Measurements from ENCODE around the gene SLC9C1. TPM values are rescaled to one million over a fixed set of nuclear protein-coding genes. Genes with fewer than 3 reads are reported as not detected.

The SLC9C1 gene
- total RNA-seq, 1 experiment from 2014 or later, result not detected

- Histone ChIP-seq H3K9me3 (replicated peaks) (no peaks in the 10 kb centered on the region), H3K27me3 (replicated peaks) (0 out of 2 replicates have a peak, but pooled peaks cover 5% of the 10 kb centered on the region), H3K36me3 (no peaks in the 10 kb centered on the region), H3K4me1 (replicated peaks) (no peaks in the 10 kb centered on the region), H3K27ac (no peak overlapping the region), H3K4me3 (no peak overlapping the region)
- DNase-seq (ENCODE audit: low read depth in 1 of 2, low spot score in 2 of 2), result no peak
Measured at GRCh38 chr3:112321867-112322652, 28.0 kb upstream of the SLC9C1 start.

DNA sequence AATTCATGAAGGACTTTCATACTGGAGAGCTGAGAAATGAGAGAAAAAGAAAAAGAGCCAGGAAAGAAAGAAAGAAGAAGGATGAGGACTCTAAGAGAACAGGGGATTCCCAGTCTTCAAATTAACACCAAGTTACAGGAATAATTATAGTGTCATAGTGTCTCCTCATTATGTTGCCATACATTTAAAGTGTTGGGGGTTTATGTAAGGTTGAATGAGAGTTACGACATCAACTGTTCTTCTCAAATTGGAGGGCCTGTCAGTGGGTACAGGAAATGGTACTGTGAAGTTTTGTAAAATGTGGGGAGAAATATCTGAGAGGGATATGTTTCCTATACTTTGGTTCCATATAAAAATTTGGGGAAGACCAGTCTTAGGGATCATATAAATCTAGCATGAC lies 26.7 kb upstream of the SLC9C1 start:
- Histone ChIP-seq H3K27me3 (replicated peaks) (0 out of 2 replicates have a peak, but pooled peaks cover 5% of the 10 kb centered on the region), H3K4me1 (replicated peaks) (no peaks in the 10 kb centered on the region)
- DNase-seq (ENCODE audit: low read depth in 1 of 2, low spot score in 2 of 2), result no peak

GRCh38 chr3:112319516-112320276 lies 25.7 kb upstream of the SLC9C1 start:
- Histone ChIP-seq H3K27ac (no peak overlapping the region), H3K4me3 (no peak overlapping the region), H3K36me3 (no peaks in the 10 kb centered on the region), H3K9me3 (replicated peaks) (no peaks in the 10 kb centered on the region), H3K4me1 (replicated peaks) (no peaks in the 10 kb centered on the region), H3K27me3 (replicated peaks) (0 out of 2 replicates have a peak, but pooled peaks cover 5% of the 10 kb centered on the region)
- no peak for DNase-seq (ENCODE audit: low read depth in 1 of 2, low spot score in 2 of 2)

More for the DNA sequence above, 26.7 kb upstream of the SLC9C1 start:
- Histone ChIP-seq H3K9me3 (replicated peaks) (no peaks in the 10 kb centered on the region), H3K36me3 (no peaks in the 10 kb centered on the region), H3K4me3 (no peak overlapping the region), H3K27ac (no peak overlapping the region)

- Histone ChIP-seq H3K36me3 (no peaks in the 10 kb centered on the region), H3K4me1 (replicated peaks) (no peaks in the 10 kb centered on the region), H3K9me3 (replicated peaks) (no peaks in the 10 kb centered on the region), H3K27me3 (replicated peaks) (no peaks in the 10 kb centered on the region), H3K4me3 (no peak overlapping the region), H3K27ac (no peak overlapping the region)
- no peak for DNase-seq (ENCODE audit: low read depth in 1 of 2, low spot score in 2 of 2)
Measured at GRCh38 chr3:112315791-112316190, 21.8 kb upstream of the SLC9C1 start.

DNA sequence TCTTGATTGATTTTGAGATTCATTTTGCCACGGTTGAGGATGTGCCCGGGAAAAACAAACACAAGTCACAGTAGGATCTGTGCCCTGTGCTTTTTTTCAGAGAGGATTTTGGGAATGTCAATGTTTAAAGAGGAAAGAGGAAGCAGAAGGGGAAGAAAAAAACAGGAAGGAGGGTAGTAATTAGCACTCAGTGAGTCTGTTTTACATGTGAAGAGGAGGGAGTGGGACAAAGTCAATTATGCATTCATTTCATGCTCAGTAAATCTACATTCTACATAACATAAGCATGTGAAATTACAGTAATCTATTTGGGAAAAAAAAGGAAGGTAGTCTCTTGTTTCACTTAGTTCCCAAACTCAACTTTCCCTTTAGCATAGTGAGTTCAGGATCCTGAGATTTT lies 20.6 kb upstream of the SLC9C1 start:
- DNase-seq (ENCODE audit: low read depth in 1 of 2, low spot score in 2 of 2), result no peak
- Histone ChIP-seq H3K27ac (no peak overlapping the region), H3K4me1 (replicated peaks) (no peaks in the 10 kb centered on the region), H3K9me3 (replicated peaks) (no peaks in the 10 kb centered on the region), H3K36me3 (no peaks in the 10 kb centered on the region), H3K4me3 (no peak overlapping the region), H3K27me3 (replicated peaks) (no peaks in the 10 kb centered on the region)

DNA sequence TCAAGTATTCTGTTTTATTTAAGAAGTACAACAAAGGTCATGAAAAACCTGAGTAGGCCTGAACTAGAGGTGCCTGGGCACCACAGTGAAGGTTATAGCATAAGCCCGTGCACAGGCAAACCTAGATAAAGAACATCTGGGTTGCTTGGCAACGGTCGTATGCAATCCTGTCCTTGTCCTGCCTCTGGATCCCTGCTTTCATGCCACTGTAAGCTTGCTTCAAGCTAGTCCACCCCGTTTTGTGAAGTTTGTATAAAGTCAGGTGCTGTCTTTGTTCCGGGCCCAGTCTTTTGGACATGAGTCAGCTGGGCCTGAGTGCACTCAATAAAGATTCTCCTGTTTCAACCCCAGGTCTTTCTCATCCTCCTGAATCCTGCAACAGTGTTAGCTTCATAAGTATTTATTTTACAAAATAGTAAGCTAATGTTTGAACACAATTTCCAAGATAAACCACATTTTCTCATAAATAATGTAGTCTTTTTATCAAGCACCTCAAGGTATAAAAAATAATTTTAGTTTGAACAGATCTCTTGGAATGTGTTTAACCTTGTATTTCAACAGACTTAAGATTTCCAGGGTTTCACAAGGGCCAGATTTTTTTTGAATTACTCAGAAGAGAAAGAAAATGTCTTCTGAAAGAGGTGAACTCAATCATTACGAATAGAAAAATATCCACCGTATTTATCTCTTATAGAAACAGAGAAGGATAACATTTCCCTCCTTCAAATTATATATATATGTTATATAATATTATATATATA lies 14.3 kb upstream of the SLC9C1 start:
- Histone ChIP-seq H3K36me3 (no peaks in the 10 kb centered on the region), H3K4me3 (no peak overlapping the region), H3K27ac (no peak overlapping the region), H3K27me3 (replicated peaks) (no peaks in the 10 kb centered on the region), H3K9me3 (replicated peaks) (no peaks in the 10 kb centered on the region), H3K4me1 (replicated peaks) (no peaks in the 10 kb centered on the region)
- no peak for DNase-seq (ENCODE audit: low read depth in 1 of 2, low spot score in 2 of 2)

DNA sequence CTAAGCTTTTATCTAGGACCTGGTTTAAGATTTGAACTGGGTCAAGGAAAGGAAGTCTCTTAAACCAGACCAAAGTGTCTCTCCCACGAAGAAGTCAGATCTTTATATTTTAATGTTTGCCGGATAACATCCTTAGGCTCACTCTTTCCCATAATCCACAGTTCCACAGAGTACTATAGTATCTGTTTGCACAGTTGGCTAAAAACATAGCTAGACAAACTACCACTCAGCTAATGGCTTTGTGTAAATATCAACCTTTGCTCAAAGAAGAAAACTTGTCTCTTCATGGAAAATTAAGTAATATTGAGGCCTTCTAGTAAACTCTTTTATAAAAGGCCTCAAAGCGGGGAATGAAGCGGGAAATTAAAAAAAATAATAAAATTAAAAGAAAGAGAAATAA lies 13.5 kb upstream of the SLC9C1 start:
- H3K36me3 ChIP-seq, result no peaks in the 10 kb centered on the region
- H3K4me1 ChIP-seq (replicated peaks), result no peaks in the 10 kb centered on the region
- no peak for DNase-seq (ENCODE audit: low read depth in 1 of 2, low spot score in 2 of 2)
- no peaks in the 10 kb centered on the region for H3K9me3 ChIP-seq (replicated peaks)
- no peak overlapping the region for H3K27ac ChIP-seq
- H3K4me3 ChIP-seq, result no peak overlapping the region
- H3K27me3 ChIP-seq (replicated peaks), result no peaks in the 10 kb centered on the region

- H3K27me3 ChIP-seq (replicated peaks), result no peaks in the 10 kb centered on the region
- H3K27ac ChIP-seq, result no peak overlapping the region
- no peak for DNase-seq (ENCODE audit: low read depth in 1 of 2, low spot score in 2 of 2)
- no peaks in the 10 kb centered on the region for H3K4me1 ChIP-seq (replicated peaks)
- H3K4me3 ChIP-seq, result no peak overlapping the region
- no peaks in the 10 kb centered on the region for H3K36me3 ChIP-seq
- H3K9me3 ChIP-seq (replicated peaks), result no peaks in the 10 kb centered on the region
Measured at GRCh38 chr3:112306825-112307224, 12.8 kb upstream of the SLC9C1 start.

DNA sequence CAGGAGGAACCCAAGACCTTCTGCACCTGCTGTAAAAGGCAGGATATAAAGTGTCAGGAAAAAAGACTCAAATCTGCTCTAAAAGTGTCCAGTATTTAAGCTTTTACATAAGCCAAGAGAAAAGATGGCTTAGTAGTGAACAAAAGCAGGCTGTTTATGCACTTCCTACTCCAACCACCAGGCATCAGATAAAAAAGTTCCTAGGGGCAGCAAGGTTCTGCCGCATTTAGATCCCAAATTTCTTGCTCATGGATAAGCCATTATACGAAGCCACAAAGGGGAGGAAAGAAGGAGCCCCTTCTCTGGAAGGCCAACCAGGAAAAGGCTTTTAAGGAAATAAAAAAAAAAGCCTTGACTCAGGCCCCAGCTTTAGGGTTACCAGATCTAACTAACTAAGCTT lies 10.6 kb upstream of the SLC9C1 start:
- no peaks in the 10 kb centered on the region for H3K36me3 ChIP-seq
- no peak overlapping the region for H3K27ac ChIP-seq
- no peaks in the 10 kb centered on the region for H3K4me1 ChIP-seq (replicated peaks)
- H3K27me3 ChIP-seq (replicated peaks), result no peaks in the 10 kb centered on the region
- no peak for DNase-seq (ENCODE audit: low read depth in 1 of 2, low spot score in 2 of 2)
- no peak overlapping the region for H3K4me3 ChIP-seq
- no peaks in the 10 kb centered on the region for H3K9me3 ChIP-seq (replicated peaks)

DNA sequence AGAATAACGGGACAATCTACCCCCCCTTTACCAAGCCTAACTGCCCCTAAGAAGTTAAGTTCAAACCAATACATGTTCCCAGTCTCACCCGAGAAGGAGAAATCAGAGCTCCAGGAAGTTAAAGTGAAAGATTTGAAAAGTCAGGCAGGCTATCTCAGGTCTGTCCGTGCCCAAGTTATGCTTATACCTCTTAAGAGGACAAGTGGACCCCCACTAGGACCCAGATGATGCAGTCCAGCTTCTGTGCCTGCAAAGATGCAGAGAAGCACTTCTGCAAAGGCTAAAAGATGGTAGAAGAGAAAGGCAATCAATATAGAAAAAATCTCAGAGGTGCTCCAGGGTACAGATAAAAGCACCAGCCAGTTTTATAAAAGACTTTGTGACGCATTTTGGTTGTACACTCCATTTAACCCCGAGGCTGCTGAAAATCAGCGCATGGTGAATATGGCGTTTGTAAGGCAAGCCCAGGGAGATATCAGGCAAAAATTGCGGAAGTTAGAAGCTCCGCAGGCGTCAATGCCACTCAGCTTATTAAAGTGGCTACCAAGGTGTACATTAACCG lies 9.8 kb upstream of the SLC9C1 start:
- Histone ChIP-seq H3K27ac (no peak overlapping the region), H3K36me3 (no peaks in the 10 kb centered on the region), H3K4me1 (replicated peaks) (no peaks in the 10 kb centered on the region), H3K4me3 (peak overlapping the region; percentile 24), H3K27me3 (replicated peaks) (no peaks in the 10 kb centered on the region), H3K9me3 (replicated peaks) (no peaks in the 10 kb centered on the region)
- no peak for DNase-seq (ENCODE audit: low read depth in 1 of 2, low spot score in 2 of 2)

DNA sequence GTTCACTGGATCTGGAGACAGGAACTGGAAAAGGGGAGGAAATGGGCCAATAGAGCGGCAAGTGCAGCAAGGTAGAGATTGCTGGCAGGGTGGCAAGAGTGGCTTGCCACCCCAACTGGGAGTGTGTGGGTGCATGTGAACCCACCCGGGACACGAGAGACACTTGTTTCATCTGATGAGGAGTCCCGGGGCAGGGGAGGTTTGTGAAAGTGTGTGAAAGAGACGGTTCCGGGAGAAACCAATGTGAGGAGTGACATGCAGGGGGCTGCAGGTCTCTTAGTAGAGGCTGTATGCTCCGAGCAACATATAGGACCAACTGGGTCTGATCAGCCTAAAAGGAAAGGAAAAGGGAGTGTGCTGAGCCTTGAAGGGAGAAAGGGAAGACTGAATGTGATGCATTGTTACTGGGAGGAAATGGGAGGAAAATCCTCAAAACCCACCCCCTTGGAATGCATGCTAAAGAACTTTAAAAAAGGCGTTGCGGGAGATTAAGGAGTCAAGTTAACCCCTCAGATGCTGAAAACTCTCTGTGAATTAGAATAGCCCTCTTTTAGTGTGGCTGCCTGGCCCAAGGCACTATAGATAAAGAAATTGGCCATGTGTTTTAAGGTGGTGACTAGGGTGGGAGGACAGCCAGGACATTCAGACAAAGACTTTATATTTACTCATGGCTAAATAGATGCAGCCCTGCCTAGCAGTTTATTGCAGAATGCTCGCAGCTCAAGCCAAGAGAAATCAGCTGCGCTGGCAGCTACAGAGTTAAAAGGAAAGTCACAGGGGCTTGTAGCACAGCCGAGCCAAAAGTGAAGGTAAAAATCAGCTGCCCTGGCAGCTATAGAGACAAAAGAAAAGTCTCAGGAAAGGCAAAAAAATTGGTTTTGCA lies 9.1 kb upstream of the SLC9C1 start:
- Histone ChIP-seq H3K27me3 (replicated peaks) (no peaks in the 10 kb centered on the region), H3K4me1 (replicated peaks) (no peaks in the 10 kb centered on the region), H3K9me3 (replicated peaks) (no peaks in the 10 kb centered on the region), H3K4me3 (peak overlapping the region; percentile 24), H3K36me3 (no peaks in the 10 kb centered on the region), H3K27ac (no peak overlapping the region)
- no peak for DNase-seq (ENCODE audit: low read depth in 1 of 2, low spot score in 2 of 2)

- Histone ChIP-seq H3K27me3 (replicated peaks) (no peaks in the 10 kb centered on the region), H3K27ac (no peak overlapping the region), H3K4me3 (no peak overlapping the region), H3K36me3 (no peaks in the 10 kb centered on the region), H3K9me3 (replicated peaks) (no peaks in the 10 kb centered on the region), H3K4me1 (replicated peaks) (no peaks in the 10 kb centered on the region)
- no peak for DNase-seq (ENCODE audit: low read depth in 1 of 2, low spot score in 2 of 2)
Measured at GRCh38 chr3:112302150-112302830, 8.3 kb upstream of the SLC9C1 start.
